Measurements from ENCODE around the gene COG5. TPM values are rescaled to one million over a fixed set of nuclear protein-coding genes. Genes with fewer than 3 reads are reported as not detected.

Gene COG5
- total RNA-seq, 1 experiment from 2014 or later, result 23.6 TPM

DNA sequence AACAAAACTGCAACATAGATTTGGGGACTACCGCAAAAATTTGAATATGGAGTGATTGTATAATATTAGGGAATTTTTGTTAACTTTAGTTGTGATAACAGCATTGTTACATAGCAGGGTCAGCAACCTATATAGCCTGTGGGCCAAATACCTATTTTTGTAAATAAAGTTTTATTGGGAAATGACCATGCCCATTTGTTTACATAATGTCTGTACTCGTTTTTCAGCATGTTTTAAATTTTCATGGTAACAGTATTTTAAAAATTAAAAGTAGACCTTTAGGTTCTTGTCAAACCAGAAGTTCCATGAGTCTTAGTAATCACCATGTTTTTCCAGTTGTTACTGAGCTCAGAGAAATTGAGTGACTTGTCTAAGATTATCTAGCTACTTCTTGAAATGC lies 21.0 kb upstream of the COG5 start:
- Mint-ChIP-seq H3K9me3 (ENCODE audit: low read depth, unreplicated experiment) (no peaks in the 10 kb centered on the region), H3K4me1 (ENCODE audit: low read depth, unreplicated experiment) (no peaks in the 10 kb centered on the region), H3K27ac (ENCODE audit: unreplicated experiment) (no peak overlapping the region), H3K27me3 (ENCODE audit: unreplicated experiment) (no peaks in the 10 kb centered on the region), H3K4me3 (ENCODE audit: low read depth, unreplicated experiment) (no peak overlapping the region), H3K36me3 (ENCODE audit: insufficient read depth, unreplicated experiment) (peaks cover 9% of the 10 kb centered on the region)
- CTCF ChIA-PET, result no interaction called here
- TF ChIP-seq, protein P1, sequence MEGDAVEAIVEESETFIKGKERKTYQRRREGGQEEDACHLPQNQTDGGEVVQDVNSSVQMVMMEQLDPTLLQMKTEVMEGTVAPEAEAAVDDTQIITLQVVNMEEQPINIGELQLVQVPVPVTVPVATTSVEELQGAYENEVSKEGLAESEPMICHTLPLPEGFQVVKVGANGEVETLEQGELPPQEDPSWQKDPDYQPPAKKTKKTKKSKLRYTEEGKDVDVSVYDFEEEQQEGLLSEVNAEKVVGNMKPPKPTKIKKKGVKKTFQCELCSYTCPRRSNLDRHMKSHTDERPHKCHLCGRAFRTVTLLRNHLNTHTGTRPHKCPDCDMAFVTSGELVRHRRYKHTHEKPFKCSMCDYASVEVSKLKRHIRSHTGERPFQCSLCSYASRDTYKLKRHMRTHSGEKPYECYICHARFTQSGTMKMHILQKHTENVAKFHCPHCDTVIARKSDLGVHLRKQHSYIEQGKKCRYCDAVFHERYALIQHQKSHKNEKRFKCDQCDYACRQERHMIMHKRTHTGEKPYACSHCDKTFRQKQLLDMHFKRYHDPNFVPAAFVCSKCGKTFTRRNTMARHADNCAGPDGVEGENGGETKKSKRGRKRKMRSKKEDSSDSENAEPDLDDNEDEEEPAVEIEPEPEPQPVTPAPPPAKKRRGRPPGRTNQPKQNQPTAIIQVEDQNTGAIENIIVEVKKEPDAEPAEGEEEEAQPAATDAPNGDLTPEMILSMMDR (IDR thresholded peaks at IDR 0.05; ENCODE audit: unreplicated experiment), result no peak
- DNase-seq, result no peak
- BruUV-seq (replicated peaks), result no TSS peak
- intact Hi-C loops (cut with micrococcal nuclease; ENCODE audit: unreplicated experiment), result loop anchor here (10.0 kb wide), 1 partner anchor 140 kb away; no protein-coding TSS in a partner anchor

DNA sequence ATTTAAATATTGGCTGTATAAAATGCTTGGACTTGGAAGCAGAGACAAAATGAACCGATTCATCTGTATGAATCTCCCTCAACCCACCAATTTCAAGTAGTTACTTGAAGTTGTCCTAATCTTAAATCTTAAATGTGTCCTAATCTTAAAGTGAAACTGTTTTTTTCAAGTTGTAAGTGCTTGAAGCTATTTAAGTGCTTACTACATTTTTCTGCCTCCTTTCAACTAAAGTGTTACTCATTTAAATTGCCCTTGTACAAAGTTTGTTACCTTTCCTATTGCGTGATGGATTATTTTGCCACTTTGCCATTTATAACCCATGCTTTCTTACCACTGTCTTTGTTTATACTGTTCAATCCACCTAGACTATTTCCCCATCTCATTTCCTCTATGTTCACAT lies 19.2 kb upstream of the COG5 start:
- BruUV-seq (replicated peaks), result no TSS peak
- no peak overlapping the region for H3K4me3 Mint-ChIP-seq (ENCODE audit: low read depth, unreplicated experiment)
- no peaks in the 10 kb centered on the region for H3K9me3 Mint-ChIP-seq (ENCODE audit: low read depth, unreplicated experiment)
- CTCF ChIA-PET, result no interaction called here
- no peak for DNase-seq
- H3K27ac Mint-ChIP-seq (ENCODE audit: unreplicated experiment), result no peak overlapping the region
- TF ChIP-seq, protein P1 (IDR thresholded peaks at IDR 0.05; ENCODE audit: unreplicated experiment), result no peak
- H3K27me3 Mint-ChIP-seq (ENCODE audit: unreplicated experiment), result no peaks in the 10 kb centered on the region
- H3K36me3 Mint-ChIP-seq (ENCODE audit: insufficient read depth, unreplicated experiment), result peaks cover 11% of the 10 kb centered on the region
- no peaks in the 10 kb centered on the region for H3K4me1 Mint-ChIP-seq (ENCODE audit: low read depth, unreplicated experiment)
- intact Hi-C loops (cut with micrococcal nuclease; ENCODE audit: unreplicated experiment), result loop anchor here (10.0 kb wide), 1 partner anchor 142 kb away; no protein-coding TSS in a partner anchor

DNA sequence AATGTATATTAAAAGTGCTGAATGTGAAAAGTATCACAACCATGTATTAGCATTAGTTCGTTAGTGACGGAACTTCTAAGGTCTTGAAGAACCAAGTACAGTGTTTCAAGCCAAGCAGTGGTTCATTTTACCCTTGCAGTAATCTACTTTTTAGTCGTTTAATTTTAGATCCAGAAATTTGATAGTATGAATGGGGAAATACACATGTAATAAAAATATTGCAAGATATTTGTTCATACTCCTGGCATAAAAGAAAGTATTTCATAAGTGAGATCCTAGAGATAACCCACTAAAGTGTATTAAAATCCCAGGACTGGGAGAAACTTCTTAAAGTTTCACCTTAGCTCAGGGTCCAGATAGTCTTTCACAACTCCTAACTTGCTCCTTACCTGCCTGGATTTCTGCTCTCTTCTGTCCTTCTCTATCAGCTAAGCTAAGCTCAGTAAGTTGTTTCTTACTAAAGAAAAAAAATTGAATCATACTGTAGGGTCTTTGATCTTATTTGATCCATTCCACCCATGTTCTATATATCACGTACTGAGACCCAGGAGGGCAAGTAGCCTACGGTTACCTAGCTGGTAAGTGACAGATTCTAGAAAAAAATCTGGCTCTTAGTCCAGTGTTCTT lies 17.8 kb upstream of the COG5 start:
- CTCF ChIA-PET, result no interaction called here
- intact Hi-C loops (cut with micrococcal nuclease; ENCODE audit: unreplicated experiment), result loop anchor here (10.0 kb wide), 1 partner anchor 143 kb away; no protein-coding TSS in a partner anchor
- Mint-ChIP-seq H3K36me3 (ENCODE audit: insufficient read depth, unreplicated experiment) (peaks cover 12% of the 10 kb centered on the region), H3K27ac (ENCODE audit: unreplicated experiment) (no peak overlapping the region), H3K27me3 (ENCODE audit: unreplicated experiment) (no peaks in the 10 kb centered on the region), H3K9me3 (ENCODE audit: low read depth, unreplicated experiment) (no peaks in the 10 kb centered on the region), H3K4me3 (ENCODE audit: low read depth, unreplicated experiment) (peak overlapping the region; percentile 39), H3K4me1 (ENCODE audit: low read depth, unreplicated experiment) (no peaks in the 10 kb centered on the region)
- no peak for DNase-seq
- TF ChIP-seq, protein P1 (IDR thresholded peaks at IDR 0.05; ENCODE audit: unreplicated experiment), result no peak
- BruUV-seq (replicated peaks), result no TSS peak

DNA sequence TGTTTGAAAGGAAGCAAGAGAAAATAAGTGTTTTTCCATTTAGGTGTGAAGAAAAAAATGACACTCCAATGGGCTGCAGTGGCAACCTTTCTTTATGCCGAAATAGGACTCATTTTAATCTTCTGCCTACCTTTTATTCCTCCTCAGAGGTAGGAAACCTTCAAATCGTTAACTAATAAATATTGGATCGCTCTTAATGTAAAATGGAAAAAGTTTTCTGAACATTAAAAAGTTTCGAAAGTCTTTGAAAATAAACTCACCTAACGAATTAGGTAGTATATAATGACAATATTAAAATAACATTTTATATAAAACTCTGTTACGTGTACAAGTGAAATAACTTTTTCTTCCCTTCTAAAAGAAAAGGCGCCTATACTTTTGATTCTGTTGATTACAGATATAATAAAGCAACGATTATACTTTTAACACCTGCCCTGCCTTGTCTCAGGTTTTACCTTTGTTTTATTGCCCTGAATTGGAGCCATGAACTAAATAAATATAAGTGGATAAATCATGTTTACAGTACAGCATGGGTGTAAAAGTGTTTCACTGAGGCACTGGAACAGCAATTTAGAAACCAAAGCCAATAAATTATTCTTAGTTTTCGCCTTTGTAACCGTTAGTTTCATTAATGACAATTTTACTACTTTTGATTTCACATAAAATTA lies 17.1 kb upstream of the COG5 start:
- H3K36me3 Mint-ChIP-seq (ENCODE audit: insufficient read depth, unreplicated experiment), result peaks cover 16% of the 10 kb centered on the region
- TF ChIP-seq, protein P1 (IDR thresholded peaks at IDR 0.05; ENCODE audit: unreplicated experiment), result no peak
- intact Hi-C loops (cut with micrococcal nuclease; ENCODE audit: unreplicated experiment), result loop anchor here (10.0 kb wide), 1 partner anchor 144 kb away; no protein-coding TSS in a partner anchor
- no peaks in the 10 kb centered on the region for H3K4me1 Mint-ChIP-seq (ENCODE audit: low read depth, unreplicated experiment)
- H3K4me3 Mint-ChIP-seq (ENCODE audit: low read depth, unreplicated experiment), result peak overlapping the region; percentile 70
- BruUV-seq (replicated peaks), result TSS peak; percentile 54
- H3K27ac Mint-ChIP-seq (ENCODE audit: unreplicated experiment), result peak overlapping the region; percentile 23
- DNase-seq, result no peak
- no peaks in the 10 kb centered on the region for H3K27me3 Mint-ChIP-seq (ENCODE audit: unreplicated experiment)
- no peaks in the 10 kb centered on the region for H3K9me3 Mint-ChIP-seq (ENCODE audit: low read depth, unreplicated experiment)
- CTCF ChIA-PET, result no interaction called here

Measured in Calu3 (cell line).